Neutrophil (primary cell): ENCODE data around the gene ZNF618.

ENCODE experiments used
- H3K27ac ChIP-seq: fragments of 200-600 bp; sonication (generic); 2 replicates; pipeline ENCODE4 v1.5.1; 2016; ENCODE audit warnings: mild to moderate bottlenecking, moderate library complexity
- H3K27me3 ChIP-seq: fragments of 200-600 bp; sonication (generic); 2 replicates; pipeline ENCODE4 v1.6.0; 2016; ENCODE audit warnings: mild to moderate bottlenecking
- H3K36me3 ChIP-seq: fragments of 200-600 bp; sonication (generic); 2 replicates; pipeline ENCODE4 v1.5.1; 2017
- H3K4me1 ChIP-seq, 2 experiments: fragments of 200-600 bp in 1 of 2; sonication (generic) in 1 of 2; 1 replicate in 1 of 2; 2 replicates in 1 of 2; pipeline versions ENCODE4 v1.5.1 to v1.6.1; 2013 to 2016; ENCODE audit warnings: low read depth in 1 of 2, low read length in 1 of 2, mild to moderate bottlenecking in 1 of 2, moderate library complexity in 1 of 2; ENCODE audit not compliant: control insufficient read depth in 1 of 2, insufficient read depth in 1 of 2
- H3K4me3 ChIP-seq, 2 experiments: fragments of 200-600 bp in 1 of 2; sonication (generic) in 1 of 2; 1 replicate in 1 of 2; 2 replicates in 1 of 2; pipeline ENCODE4 v1.5.1; 2013 to 2016; ENCODE audit warnings: low read depth in 1 of 2, low read length in 1 of 2, mild to moderate bottlenecking in 1 of 2, moderate library complexity in 1 of 2
- H3K9me3 ChIP-seq: fragments of 200-600 bp; sonication (generic); 2 replicates; pipeline ENCODE4 v1.5.1; 2016
- TF ChIP-seq, protein P1 (sequence below): fragments of 200-600 bp; sonication (generic); IDR thresholded peaks from 2 replicates; pipeline ENCODE4 v1.5.1; 2016; ENCODE audit warnings: antibody characterized with exemption

ZNF618 gene

DNA sequence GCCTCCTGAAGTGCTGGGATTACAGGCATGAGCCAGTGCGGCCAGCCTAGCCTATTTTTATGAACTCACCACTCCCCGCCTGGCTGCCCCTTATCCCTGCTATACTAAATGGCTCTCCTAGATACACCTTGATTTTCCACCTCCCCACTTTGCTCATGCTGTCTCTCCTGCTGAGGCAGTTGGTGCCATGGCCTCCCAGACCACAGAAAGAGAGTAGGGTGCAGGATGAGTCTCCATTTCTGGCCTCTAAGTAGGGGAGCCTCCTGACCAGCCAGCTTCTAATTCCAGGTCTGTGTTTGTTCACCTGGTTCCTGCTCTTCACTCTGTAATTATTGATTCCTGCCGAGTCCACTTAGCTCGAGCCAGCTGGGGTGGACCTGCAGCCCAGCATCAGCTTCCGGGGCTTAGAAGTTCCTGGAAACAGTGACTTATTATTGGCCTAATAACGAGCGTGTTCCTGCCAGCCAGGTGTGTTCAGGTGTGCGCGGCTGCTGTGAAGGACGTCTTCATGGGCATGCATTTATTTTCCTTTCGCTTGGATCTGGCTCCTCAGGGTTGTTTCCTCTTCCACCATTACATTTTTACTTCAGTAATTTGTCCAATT lies 34.0 kb downstream of the ZNF618 start:
- H3K36me3 ChIP-seq: no peaks in the 10 kb centered on the region
- no peak overlapping the region for H3K4me3 ChIP-seq
- H3K4me1 ChIP-seq: no peaks in the 10 kb centered on the region
- H3K9me3 ChIP-seq: no peaks in the 10 kb centered on the region
- no peak overlapping the region for H3K27ac ChIP-seq
- TF ChIP-seq, protein P1, sequence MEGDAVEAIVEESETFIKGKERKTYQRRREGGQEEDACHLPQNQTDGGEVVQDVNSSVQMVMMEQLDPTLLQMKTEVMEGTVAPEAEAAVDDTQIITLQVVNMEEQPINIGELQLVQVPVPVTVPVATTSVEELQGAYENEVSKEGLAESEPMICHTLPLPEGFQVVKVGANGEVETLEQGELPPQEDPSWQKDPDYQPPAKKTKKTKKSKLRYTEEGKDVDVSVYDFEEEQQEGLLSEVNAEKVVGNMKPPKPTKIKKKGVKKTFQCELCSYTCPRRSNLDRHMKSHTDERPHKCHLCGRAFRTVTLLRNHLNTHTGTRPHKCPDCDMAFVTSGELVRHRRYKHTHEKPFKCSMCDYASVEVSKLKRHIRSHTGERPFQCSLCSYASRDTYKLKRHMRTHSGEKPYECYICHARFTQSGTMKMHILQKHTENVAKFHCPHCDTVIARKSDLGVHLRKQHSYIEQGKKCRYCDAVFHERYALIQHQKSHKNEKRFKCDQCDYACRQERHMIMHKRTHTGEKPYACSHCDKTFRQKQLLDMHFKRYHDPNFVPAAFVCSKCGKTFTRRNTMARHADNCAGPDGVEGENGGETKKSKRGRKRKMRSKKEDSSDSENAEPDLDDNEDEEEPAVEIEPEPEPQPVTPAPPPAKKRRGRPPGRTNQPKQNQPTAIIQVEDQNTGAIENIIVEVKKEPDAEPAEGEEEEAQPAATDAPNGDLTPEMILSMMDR: no peak
- no peaks in the 10 kb centered on the region for H3K27me3 ChIP-seq

GRCh38 chr9:113911850-113912557 lies 35.9 kb downstream of the ZNF618 start:
- Histone ChIP-seq H3K4me3 (no peak overlapping the region), H3K9me3 (no peaks in the 10 kb centered on the region), H3K4me1 (no peaks in the 10 kb centered on the region), H3K27ac (no peak overlapping the region), H3K27me3 (no peaks in the 10 kb centered on the region), H3K36me3 (no peaks in the 10 kb centered on the region)
- TF ChIP-seq, protein P1: no peak

- TF ChIP-seq, protein P1: no peak
- Histone ChIP-seq H3K9me3 (no peaks in the 10 kb centered on the region), H3K27me3 (no peaks in the 10 kb centered on the region)
Observed at GRCh38 chr9:113912816-113913215, 36.7 kb downstream of the ZNF618 start.

DNA sequence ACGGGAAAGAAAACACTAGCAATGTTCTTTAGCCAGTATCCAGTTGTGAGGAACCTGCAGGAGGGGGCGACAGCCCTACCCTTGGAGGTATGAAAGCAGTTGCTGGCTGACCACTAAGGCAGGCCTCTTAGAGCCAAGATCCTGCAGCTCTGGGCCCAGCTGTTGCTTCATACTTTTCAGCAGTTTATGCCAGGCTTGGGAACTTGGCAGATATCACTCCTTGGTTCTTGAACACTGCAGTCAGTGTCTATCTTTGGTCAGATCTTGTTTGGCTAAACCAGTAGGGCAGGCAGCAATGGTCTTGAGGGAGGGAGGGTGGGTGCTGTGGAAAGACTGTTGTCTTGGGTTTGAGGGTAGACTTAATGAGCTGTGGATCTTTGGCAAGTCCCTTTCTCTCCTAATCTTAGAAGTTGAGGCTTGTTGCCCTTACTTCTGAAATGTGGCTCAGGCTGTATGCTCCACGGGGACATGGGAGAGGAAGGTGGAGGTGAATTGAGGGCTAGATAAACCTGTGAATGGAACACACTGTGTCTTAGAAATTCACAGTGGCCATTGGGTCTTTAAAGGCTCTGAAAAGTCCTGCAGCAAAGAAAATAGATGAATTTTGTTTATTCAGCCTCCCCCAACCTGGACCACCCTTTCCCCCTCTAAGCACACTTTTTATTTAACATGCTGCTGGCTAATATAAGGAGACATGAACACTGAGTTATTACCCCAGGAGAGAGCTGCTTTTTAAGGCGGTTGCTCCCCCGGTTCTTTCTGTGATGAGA lies 37.5 kb downstream of the ZNF618 start:
- Histone ChIP-seq H3K27ac (no peak overlapping the region), H3K4me3 (no peak overlapping the region), H3K27me3 (no peaks in the 10 kb centered on the region), H3K4me1 (no peaks in the 10 kb centered on the region), H3K36me3 (no peaks in the 10 kb centered on the region), H3K9me3 (no peaks in the 10 kb centered on the region)
- TF ChIP-seq, protein P1: no peak

More at GRCh38 chr9:113912816-113913215, 36.7 kb downstream of the ZNF618 start:
- no peak overlapping the region for H3K27ac ChIP-seq
- H3K4me1 ChIP-seq: no peaks in the 10 kb centered on the region
- no peak overlapping the region for H3K4me3 ChIP-seq
- H3K36me3 ChIP-seq: no peaks in the 10 kb centered on the region

GRCh38 chr9:113914517-113914916 lies 38.4 kb downstream of the ZNF618 start:
- H3K4me3 ChIP-seq: no peak overlapping the region
- no peaks in the 10 kb centered on the region for H3K4me1 ChIP-seq
- no peaks in the 10 kb centered on the region for H3K27me3 ChIP-seq
- H3K9me3 ChIP-seq: no peaks in the 10 kb centered on the region
- TF ChIP-seq, protein P1: no peak
- H3K27ac ChIP-seq: no peak overlapping the region
- H3K36me3 ChIP-seq: no peaks in the 10 kb centered on the region
